SKM-1 (cell line): ENCODE results near the gene CLK3.

Experiments
- DNase-seq: peaks from one replicate; lab custom pipeline; 2025; ENCODE audit not compliant: unreplicated experiment; lab: John Stamatoyannopoulos, UW

CLK3 gene

DNA sequence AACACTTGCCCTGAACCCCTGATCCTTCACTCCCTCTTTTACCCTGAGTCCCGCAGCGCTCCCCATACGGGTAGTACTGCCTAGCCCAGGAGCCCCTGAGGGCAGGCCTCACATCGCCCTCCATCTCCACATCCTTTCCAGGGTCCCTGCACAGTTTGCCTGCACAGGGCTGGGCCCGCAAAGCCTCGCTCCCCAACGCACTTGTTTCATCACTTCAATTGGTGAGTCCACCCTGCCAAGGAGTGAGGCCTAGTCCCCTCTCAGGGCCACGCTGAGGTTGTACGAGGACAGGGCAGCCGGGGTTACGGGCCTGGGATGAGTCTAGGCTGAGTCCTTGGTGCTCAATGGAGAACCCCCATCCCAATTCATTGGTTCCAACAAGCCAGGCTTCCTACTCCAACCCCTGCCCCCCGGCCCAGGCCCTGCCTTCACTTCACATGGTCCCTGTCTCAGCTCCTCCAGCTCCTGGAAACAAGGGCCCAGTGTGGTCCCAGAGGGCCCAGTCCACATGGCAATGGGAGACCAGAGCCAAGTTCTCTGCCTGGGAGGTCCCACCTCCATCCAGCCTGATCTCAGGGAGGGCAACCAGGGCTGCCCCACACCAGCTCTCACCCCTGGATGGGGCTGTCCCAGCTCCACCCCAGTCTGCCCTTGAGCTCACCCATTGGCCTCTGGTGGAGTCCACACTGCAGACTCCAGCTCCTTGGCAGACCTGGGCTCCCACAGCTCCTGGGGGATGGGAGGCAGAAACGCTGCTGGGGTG is 12.4 kb upstream of the CLK3 start:
- no peak for DNase-seq

DNA sequence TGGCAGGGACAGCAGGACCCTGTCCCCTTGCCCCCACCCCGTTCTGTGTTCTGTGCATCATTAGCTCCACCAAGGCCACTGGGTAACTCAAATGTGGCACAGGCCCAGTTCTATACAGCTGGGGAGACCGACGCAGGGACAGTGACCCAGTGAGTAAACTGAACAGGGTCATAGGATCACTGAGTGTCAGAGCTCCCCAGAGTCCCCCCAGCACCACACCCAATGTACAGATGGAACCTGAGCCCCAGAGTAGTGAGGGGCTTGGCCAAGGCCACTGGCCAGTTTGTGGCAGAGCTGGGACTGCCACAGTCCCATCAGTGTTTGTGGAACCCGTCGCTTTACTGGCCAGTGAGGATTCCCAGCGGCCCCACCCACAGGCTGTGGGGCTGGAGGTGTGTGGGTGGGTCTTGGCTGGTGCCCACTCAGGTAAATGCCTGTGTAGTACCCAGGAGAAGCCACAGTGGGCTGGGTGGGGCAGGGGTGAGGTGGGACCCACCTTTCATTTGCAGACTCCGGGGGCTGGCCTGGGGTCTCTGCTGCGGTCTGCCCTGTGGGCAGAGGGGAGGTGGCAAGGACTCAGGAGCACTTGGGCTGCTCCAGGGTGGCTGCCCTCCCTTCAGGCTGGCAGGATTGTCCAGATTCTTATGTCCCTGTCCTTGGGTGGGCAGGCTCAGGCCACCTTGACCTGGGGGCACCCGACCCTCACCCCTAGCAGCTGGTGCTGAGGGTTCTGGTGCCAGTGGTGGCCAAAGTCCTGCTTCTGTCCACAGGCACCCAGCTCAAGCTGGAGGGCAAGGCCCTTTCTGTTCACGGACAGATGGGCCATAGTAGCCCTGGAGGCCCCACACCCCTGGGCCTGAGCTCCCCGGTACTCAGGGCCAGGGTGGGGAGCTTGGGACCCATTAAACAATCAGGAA is 11.6 kb upstream of the CLK3 start:
- DNase-seq, result no peak

DNA sequence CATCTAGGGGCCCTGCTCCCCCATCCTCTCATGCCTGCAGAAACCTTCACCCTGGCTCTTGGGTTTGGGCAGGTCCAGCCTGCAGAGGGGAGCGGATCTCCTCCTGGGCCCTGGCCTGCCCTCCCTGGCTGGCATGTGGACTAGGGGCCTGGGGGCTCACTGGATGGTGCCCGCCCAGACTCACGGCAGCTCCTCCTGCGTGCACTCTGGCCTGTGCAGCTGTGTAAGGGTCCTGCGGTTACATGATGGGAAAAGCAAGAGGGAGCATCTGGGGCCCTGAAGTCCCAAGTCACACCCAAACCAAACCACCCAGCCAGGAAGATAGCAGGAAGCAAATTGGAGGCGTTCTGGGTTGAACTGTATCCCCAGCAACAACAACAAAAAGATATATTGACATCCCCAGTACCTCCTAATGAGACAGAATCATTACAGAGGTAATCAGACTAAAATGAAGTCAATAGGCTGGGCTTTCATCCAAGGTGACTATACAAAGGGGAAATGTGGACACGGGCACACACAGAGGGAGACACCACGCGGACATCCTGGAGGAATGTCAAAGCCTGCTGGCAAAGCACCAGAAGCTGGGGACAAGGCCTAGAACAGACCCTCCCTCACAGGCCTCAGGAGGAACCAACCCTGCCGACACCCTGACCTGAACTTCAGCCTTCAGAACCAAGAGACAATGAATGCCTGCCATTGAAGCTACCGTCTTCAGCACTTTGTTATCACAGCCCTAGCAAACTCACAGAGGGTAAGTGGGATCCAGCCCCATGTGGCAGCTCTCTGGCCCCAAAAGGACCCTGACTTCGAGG is 10.4 kb upstream of the CLK3 start:
- DNase-seq, result no peak

DNA sequence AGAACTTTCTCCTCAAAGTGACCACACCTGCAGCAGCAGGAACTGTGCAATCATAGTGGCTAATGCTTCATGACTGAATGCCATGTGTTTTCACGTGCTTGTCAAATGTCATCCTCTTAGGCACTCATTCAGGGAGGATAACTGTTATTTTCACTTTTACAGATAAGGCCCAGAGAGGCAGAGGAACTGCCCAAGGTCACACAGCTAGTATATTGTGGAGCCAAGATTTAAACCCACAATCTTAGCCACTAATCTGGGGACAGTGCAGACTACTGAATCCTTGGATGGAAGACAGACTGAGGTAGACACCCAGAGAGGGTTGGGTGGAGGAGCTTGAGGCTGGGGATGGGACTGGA is 9.9 kb upstream of the CLK3 start:
- no peak for DNase-seq

DNA sequence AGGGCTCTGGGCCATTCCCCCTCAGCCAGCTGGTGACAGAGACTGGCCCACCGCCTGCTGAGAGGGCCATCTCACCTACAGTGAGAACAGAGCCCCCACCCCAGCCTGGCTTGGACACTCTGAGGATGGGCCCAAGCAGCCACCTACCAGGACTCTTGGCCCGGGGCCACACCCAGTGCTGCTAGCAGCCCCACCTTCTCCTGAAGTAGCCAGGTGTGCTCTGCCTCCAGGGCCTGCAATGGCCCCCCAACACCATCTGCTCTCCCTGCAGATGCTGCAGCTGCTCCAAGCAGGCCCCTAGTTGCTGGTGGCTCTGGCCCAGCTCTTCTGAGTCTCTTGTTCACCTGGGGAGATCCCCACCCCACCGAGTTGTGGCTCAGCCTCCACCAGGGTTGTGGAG is 6.8 kb upstream of the CLK3 start:
- DNase-seq, result no peak

DNA sequence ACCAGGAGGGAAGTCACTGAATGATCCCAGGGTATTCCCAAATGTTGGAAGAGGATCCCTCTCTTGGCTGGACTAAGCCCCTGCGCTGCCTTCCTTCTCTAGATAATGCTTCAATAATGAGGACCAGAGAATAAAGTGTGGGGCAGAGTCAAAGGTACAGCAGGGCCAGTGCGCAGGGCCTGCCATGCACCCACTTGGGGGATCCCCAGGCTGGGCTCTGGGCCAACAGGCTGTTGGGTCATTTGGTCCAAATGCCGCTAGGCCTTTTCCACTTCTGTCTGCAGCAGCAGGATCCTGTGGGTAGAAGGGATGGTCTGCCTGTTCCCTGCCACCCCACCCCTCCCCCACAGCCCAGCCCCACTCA is 5.7 kb upstream of the CLK3 start:
- DNase-seq, result no peak

DNA sequence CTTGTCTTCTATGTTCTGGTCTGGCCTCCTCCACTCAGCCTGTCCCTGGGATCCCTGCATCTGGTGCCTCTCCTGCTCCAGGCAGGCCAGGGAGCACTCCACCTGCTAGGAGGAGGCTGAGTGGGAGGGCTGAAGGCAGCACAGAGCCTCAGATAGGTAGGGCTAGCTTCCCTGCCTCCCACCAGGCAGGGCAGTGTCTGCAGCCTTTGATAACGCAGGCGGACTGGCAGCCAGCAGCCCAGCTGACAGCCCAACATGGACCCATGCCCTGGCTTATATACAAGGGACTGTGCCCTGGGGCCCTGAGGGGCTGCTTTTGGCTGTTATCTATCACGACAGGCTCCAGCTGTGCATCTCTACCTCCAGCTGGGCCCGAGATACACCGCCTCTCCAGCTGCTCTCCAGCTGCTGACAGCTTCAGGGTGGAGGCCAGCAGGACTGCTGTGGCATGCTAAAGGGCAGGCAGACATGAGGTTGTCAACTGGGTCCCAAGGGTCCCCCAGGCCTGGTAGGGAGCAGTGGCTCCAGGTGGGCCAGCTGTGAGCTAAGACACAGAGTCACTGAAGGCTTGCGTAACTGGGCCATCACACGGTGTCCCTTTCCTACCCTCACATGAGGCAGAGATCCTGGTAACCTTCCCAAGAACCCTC is 5.2 kb upstream of the CLK3 start:
- DNase-seq, result no peak

DNA sequence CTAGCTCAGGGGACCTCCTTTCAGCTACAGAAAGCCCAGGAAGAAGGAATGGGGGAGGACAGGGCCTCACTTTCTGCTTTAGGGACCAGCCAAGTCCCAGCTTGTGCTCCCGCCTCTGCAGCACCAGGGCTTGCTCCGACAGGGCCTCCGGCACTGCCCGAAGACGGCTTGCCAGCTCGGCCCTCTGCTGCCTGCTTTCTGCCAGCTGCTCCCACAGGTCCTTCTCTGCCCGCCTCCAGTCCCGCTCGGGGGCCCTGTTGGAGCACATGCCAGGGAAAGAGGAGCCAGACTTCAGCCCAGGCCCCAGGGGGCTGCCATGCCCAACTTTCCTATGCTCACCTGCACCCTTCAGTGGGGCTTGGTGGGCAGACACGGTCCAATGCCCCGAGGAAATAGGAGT is 4.3 kb upstream of the CLK3 start:
- no peak for DNase-seq

DNA sequence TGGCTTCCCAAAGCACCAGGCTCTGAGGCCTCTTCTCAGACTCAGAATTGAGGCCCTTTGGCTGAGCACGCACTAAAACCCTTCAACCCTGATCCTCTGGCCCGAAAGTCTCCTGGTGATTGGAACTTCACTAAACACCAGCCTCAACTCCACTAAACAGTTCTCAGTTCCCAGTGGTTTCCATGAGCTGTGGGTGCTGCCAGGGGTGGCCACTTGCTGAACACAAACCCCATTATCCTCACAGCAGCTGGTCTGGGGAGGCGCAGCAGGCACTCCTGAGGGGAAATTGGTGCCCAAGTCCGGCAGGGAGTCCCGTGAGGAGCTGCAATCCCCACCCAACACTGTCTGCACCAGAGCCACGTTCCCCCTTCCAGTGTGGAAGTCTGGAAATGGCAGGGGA is 3.8 kb upstream of the CLK3 start:
- DNase-seq, result no peak

DNA sequence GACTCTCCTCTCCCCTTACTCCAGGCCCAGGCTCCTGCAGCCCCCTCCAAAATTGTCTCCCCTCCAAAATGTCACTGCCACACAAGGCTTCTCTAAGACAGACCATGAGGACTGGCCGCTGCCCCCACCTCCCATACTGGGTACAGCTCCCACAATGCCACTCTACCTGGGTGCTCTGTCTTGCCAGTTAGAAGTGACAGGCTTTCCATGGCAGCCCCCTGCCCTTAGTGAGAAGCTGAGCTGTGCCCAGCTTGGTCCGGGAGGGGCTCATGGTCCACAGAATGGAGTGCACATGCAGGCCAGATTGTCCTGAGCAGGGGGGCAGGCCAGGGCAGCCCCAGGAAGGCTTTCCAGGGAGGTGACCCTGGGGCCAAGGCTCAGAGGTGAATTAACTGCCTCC is 3.0 kb upstream of the CLK3 start:
- no peak for DNase-seq

DNA sequence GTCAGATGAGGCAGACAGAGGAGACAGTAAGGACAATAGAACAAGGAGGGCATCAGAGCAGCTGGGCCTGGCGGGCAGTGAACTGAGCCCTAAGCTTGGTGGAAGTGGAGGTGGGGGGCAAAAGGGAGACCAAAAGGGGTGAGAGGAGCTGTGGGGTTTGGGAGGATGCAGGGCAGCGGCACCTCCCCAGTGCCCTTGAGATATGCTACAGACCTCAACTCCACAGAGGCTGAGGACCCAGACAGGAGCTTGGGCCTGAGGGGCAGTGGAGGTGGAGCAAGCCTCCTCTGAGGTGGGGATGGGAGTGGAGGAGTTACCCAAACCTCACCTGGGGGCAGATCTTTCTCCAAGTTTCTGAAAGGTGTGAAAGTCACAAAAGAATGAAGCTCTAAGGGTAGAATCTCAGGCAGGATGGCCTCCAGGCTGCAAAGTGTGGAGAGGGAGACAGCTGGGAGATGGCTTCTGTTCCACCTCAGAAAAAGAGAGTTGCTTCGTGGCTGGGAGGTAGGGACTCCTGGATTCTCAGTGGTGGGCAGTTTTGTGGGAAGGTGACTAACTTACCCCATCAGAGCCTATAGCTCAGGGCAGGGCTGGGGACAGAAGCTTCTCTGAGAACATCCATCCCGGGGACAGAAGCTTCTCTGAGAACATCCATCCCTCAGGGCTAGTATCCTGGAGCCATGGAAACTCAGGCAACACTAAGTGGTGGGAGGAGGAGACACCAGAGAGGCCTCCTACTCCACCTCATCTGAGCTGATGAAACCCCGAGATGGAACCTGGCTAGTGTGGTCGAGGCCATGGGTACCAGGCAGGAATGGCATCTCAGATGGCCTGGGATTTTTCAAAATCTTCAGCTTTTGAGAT is 2.3 kb upstream of the CLK3 start:
- DNase-seq, result no peak

DNA sequence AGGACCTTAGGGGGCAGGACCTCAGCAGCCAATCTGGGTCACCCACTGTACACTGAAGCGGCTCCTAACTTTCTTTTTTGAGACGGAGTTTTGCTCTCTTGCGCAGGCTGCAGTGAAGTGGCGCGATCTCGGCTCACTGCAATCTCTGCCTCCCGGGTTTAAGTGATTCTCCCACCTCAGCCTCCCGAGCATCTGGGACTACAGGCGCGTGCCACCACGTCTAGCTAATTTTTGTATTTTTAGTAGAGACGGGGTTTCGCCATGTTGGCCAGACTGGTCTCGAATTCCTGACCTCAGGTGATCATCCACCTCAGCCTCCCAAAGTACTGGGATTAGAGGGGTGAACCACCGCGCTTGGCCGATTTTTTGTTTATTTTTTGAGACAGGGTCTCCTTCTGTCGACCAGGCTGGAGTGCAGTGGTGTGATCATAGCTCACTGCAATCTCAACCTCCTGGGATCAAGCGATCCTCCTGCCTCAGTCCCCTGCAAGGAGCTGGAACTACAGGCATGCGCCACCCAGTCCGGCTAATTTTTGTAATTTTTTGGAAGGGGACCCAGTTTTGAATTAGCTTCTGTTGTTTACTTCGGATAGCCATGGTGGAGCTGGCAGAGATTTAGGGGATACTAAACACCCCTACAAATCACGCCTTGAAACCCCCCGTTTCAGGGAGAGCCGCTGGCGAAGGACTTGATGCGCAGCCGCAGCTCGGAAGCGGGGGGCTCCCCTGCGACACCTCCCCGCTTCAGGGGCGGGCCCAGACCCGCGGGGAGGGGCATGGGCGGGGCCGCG is 1.5 kb upstream of the CLK3 start:
- no peak for DNase-seq

DNA sequence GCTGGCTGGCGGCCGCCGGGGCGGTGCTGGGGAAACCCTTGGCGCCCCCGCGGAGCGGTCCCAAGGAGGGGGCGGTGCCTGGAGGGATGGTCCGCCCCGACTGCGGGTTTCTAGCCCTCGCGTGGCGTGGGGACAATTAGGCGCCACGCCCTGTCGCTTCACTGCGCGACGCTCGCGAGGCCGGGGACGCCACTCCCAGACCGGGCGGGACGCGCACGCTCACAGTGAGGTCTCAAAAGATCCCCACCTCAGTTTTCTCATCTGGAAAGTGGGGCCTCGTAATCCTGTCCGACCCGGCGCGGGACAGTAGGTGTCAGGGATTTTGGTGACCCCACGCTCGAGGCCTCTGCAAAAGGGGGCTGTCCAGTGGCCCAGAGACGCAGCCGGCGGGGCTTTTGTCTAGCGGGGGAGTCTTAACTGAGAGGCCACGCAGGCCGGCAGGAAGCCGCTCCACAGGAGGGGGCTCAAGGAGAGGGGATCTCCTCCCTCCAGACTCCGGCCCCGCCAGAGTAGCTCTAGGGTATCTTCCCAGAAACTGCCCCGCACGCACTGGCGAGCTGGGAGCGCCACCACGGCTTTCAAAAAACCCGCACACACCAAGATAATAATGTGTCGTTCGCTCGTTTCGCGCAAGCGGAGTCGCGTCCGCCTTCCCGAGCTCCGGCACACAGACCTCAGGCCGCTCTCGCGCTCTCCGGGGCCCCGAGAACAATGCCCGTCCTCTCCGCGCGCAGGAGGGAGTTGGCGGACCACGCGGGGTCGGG is 710 bp upstream of the CLK3 start:
- DNase-seq, result peak; percentile 22

DNA sequence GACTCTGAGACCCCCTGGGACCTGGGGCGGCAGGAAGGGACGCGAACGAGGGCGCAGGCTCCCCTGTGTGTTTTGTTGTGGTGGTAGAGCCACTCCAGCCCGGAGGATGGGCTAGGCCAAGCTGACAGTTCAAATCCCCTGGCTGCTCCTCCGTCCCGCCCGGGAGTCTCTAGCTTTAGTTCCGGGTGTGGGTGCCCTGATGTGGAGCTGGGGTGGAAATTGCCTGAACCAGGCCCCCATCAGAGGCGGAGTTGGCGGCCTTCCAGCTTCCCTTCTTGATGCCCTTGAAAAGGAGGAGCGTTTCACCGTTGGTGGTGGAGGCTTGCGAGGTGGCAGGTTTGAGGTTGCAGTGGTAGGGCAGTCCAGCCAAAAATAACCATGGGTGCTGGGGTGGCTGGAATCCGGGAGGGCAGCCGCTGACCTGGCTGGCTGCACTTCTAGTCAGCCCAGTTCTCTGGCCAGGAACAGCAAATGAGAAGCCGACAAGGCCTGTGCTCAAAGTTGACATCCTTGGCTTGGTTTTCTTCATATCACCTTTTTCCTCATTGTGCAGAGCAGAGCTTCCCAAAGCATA is 817 bp downstream of the CLK3 start:
- peak; percentile 15 for DNase-seq

DNA sequence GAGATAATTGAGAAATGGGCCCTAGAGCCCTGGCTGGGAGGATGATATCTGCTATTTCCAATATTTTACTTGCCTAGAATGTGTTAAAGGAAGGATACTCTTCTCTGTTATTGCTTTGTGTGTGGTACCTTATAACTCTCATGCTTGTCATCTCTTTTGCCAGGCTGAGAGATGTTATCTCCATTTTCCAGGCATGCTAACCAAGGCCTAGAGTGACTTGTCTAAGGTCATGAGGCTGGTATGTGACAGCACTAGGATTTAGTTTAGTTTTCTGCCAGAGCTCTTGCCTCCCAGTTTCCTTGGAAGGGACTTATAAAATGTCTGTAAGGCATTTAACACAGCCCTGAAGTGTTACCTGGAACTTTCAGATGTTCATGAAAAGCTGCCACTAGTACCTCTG is 1.4 kb downstream of the CLK3 start:
- DNase-seq, result no peak

DNA sequence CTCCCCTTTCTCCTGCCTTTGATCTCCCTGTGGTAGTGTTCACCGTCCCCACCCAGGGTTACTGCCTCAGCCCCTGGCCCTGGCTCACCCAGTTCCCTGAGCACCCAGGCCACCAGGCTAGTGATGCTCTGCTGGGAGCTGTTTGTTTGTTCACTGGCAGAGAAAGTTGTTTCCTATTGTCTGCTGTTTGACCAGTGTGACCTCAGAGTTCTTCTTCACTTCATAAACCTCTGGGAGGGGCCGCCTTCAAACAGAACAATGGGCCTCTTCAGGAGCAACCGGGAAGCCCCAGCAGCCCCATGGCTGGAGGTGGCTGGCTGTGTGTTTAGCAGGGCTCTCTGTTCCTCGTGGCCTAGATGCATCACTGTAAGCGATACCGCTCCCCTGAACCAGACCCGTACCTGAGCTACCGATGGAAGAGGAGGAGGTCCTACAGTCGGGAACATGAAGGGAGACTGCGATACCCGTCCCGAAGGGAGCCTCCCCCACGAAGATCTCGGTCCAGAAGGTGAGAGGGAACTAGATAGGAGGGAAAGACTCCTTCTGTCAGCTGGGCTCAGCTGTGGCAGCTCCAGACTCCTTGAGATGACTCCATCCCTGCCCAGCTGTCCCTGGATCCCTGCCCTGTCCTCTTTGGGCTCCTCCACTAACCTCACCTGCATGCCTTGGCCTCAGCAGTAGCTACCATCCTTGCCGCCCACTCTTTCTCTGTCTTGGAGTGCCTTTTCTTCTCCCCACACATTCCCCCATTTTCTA is 3.4 kb downstream of the CLK3 start:
- DNase-seq, result no peak

DNA sequence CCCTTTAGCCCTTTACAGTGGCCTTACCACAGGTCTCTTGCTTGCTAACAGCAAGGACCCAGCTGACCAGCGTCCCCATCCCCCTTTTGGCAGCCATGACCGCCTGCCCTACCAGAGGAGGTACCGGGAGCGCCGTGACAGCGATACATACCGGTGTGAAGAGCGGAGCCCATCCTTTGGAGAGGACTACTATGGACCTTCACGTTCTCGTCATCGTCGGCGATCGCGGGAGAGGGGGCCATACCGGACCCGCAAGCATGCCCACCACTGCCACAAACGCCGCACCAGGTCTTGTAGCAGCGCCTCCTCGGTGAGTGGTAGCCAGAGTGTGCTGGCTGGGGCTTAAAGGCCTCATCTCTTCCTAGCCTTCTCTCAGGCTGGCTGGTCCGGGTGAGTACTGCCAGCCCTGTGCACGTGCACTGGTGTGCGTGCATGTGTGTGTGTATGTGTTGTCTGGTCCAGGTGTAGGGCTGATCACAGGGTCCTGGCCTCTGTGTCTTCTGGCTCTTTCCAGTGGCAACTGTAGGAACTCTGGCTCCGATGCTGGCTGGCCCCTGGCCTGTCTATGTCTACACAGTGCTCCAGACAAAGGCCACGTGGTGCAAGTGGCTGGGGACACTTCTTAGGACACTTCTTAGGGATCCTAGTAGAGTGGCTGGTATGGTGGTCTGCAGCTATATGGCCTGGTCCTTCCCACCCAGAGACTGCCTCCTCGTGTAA is 4.4 kb downstream of the CLK3 start:
- DNase-seq, result no peak
